ENCODE results near the gene VENTX.

Gene VENTX

GRCh38 chr10:133194151-133194550 lies 43.5 kb upstream of the VENTX start:
- no peak for TF ChIP-seq CTCF (conservative IDR thresholded peaks at IDR 0.05; ENCODE audit: low read length)
- TF ChIP-seq EZH2phosphoT487 (IDR thresholded peaks at IDR 0.05; ENCODE audit: borderline replicate concordance), result no peak
- H3K9me2 ChIP-seq (replicated peaks; ENCODE audit: low read depth, low read length), result no peaks in the 10 kb centered on the region
- no peak overlapping the region for H3K9ac ChIP-seq (ENCODE audit: low read depth, low read length, poor library complexity, severe bottlenecking)
- H3K4me2 ChIP-seq (ENCODE audit: low read depth, low read length, poor library complexity, severe bottlenecking), result no peak overlapping the region
- H3K36me3 ChIP-seq (ENCODE audit: insufficient read depth, low read length), result no peaks in the 10 kb centered on the region
- no peak overlapping the region for H2AFZ ChIP-seq (ENCODE audit: low read length)
- H4K20me1 ChIP-seq (ENCODE audit: insufficient read depth, low read length, poor library complexity, severe bottlenecking), result no peaks in the 10 kb centered on the region
- H3K4me3 ChIP-seq (ENCODE audit: low read length, poor library complexity, severe bottlenecking), result no peak overlapping the region
- H3K4me1 ChIP-seq (ENCODE audit: insufficient read depth, low read length, poor library complexity, severe bottlenecking), result no peaks in the 10 kb centered on the region
- H3K27me3 ChIP-seq (ENCODE audit: insufficient read depth, low read length, poor library complexity, severe bottlenecking), result no peaks in the 10 kb centered on the region
- peaks cover 9% of the 10 kb centered on the region; the same call in 1 of the 2 replicates for H3K9me3 ChIP-seq (ENCODE audit: insufficient read depth, low read depth, low read length)
- no peaks in the 10 kb centered on the region for H3F3A ChIP-seq (ENCODE audit: low read depth)
- H3K79me2 ChIP-seq (ENCODE audit: insufficient read depth, low read length), result no peaks in the 10 kb centered on the region

- Histone ChIP-seq H3K4me1 (ENCODE audit: insufficient read depth, low read length, poor library complexity, severe bottlenecking) (no peaks in the 10 kb centered on the region), H4K20me1 (ENCODE audit: insufficient read depth, low read length, poor library complexity, severe bottlenecking) (no peaks in the 10 kb centered on the region), H3K36me3 (ENCODE audit: insufficient read depth, low read length) (no peaks in the 10 kb centered on the region), H3F3A (ENCODE audit: low read depth) (no peaks in the 10 kb centered on the region), H3K79me2 (ENCODE audit: insufficient read depth, low read length) (no peaks in the 10 kb centered on the region), H3K9me2 (replicated peaks; ENCODE audit: low read depth, low read length) (no peaks in the 10 kb centered on the region), H3K4me2 (ENCODE audit: low read depth, low read length, poor library complexity, severe bottlenecking) (no peak overlapping the region), H3K4me3 (ENCODE audit: low read length, poor library complexity, severe bottlenecking) (no peak overlapping the region), H3K9me3 (ENCODE audit: insufficient read depth, low read depth, low read length) (peaks cover 10% of the 10 kb centered on the region; the same call in 1 of the 2 replicates), H2AFZ (ENCODE audit: low read length) (no peak overlapping the region), H3K27me3 (ENCODE audit: insufficient read depth, low read length, poor library complexity, severe bottlenecking) (no peaks in the 10 kb centered on the region), H3K9ac (ENCODE audit: low read depth, low read length, poor library complexity, severe bottlenecking) (no peak overlapping the region)
- TF ChIP-seq EZH2phosphoT487 (IDR thresholded peaks at IDR 0.05; ENCODE audit: borderline replicate concordance), result no peak
- no peak for TF ChIP-seq CTCF (conservative IDR thresholded peaks at IDR 0.05; ENCODE audit: low read length)
Measured at GRCh38 chr10:133195096-133195495, 42.6 kb upstream of the VENTX start.

GRCh38 chr10:133195611-133196010 lies 42.0 kb upstream of the VENTX start:
- Histone ChIP-seq H3K4me3 (ENCODE audit: low read length, poor library complexity, severe bottlenecking) (no peak overlapping the region), H3K4me2 (ENCODE audit: low read depth, low read length, poor library complexity, severe bottlenecking) (no peak overlapping the region), H3K79me2 (ENCODE audit: insufficient read depth, low read length) (no peaks in the 10 kb centered on the region), H3K4me1 (ENCODE audit: insufficient read depth, low read length, poor library complexity, severe bottlenecking) (no peaks in the 10 kb centered on the region), H4K20me1 (ENCODE audit: insufficient read depth, low read length, poor library complexity, severe bottlenecking) (no peaks in the 10 kb centered on the region), H3K9me2 (replicated peaks; ENCODE audit: low read depth, low read length) (no peaks in the 10 kb centered on the region), H2AFZ (ENCODE audit: low read length) (no peak overlapping the region), H3F3A (ENCODE audit: low read depth) (no peaks in the 10 kb centered on the region), H3K9me3 (ENCODE audit: insufficient read depth, low read depth, low read length) (peaks cover 10% of the 10 kb centered on the region; the same call in 1 of the 2 replicates), H3K27me3 (ENCODE audit: insufficient read depth, low read length, poor library complexity, severe bottlenecking) (no peaks in the 10 kb centered on the region), H3K9ac (ENCODE audit: low read depth, low read length, poor library complexity, severe bottlenecking) (no peak overlapping the region), H3K36me3 (ENCODE audit: insufficient read depth, low read length) (no peaks in the 10 kb centered on the region)
- TF ChIP-seq EZH2phosphoT487 (IDR thresholded peaks at IDR 0.05; ENCODE audit: borderline replicate concordance), result no peak
- no peak for TF ChIP-seq CTCF (conservative IDR thresholded peaks at IDR 0.05; ENCODE audit: low read length)

Measured in Loucy (cell line).